AG10803 (cell line): ENCODE results near the gene CUL4A.

Source experiments
- DNase-seq: peaks from one replicate; pipeline ENCODE4 v3.0.0; 2010; ENCODE audit warnings: low read depth
- H3K4me3 ChIP-seq: 2 replicates; pipeline ENCODE4 v1.5.1; 2011; ENCODE audit warnings: mild to moderate bottlenecking, low read length, control low read depth
- TF ChIP-seq, protein P1 (sequence below): conservative IDR thresholded peaks from 2 replicates; pipeline ENCODE4 v1.5.1; 2011; ENCODE audit warnings: mild to moderate bottlenecking, low read length, control low read depth, inconsistent platforms

The CUL4A gene

DNA sequence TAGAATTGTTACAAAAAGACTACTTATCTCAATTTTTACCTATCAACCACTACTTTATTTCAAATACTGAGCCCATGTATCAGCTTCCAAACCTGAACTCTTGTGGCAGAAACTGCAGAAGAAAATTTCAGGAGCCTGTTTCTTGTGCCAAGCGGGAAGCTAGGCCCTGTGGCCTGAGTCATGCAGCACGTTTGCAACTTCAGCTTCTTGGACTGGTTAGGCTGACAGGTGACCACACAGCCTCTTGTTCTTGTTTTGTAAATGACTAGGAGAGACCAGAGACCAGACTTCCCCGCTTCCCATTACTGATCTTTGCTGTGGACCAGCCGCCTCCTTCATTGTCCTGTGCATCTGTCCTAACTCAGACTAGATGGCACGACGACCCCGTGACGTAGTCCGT lies 84.3 kb downstream of the CUL4A start:
- TF ChIP-seq, protein P1, sequence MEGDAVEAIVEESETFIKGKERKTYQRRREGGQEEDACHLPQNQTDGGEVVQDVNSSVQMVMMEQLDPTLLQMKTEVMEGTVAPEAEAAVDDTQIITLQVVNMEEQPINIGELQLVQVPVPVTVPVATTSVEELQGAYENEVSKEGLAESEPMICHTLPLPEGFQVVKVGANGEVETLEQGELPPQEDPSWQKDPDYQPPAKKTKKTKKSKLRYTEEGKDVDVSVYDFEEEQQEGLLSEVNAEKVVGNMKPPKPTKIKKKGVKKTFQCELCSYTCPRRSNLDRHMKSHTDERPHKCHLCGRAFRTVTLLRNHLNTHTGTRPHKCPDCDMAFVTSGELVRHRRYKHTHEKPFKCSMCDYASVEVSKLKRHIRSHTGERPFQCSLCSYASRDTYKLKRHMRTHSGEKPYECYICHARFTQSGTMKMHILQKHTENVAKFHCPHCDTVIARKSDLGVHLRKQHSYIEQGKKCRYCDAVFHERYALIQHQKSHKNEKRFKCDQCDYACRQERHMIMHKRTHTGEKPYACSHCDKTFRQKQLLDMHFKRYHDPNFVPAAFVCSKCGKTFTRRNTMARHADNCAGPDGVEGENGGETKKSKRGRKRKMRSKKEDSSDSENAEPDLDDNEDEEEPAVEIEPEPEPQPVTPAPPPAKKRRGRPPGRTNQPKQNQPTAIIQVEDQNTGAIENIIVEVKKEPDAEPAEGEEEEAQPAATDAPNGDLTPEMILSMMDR: no peak

DNA sequence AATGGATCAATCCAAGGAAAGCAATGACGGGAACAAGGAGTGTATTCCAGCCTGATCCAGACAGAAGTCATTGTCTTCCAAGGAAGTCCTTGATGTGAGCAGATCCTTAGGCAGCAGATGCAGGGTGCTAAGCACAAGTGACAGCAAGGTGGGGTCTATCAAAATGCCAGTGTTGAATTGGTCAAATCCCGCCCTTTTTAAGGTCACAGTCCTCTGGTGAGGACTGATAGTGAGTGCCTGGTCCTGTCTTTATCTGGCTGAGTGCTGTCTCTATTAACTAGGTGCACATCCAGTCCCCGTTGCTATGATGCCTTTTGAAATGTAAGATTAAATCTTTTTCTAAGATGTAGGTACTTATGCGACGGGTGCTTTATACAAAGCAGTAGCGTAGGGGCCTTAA lies 86.4 kb downstream of the CUL4A start:
- TF ChIP-seq, protein P1: no peak

More for the DNA sequence above, 84.3 kb downstream of the CUL4A start:
- H3K4me3 ChIP-seq: no peak overlapping the region
- DNase-seq: no peak

DNA sequence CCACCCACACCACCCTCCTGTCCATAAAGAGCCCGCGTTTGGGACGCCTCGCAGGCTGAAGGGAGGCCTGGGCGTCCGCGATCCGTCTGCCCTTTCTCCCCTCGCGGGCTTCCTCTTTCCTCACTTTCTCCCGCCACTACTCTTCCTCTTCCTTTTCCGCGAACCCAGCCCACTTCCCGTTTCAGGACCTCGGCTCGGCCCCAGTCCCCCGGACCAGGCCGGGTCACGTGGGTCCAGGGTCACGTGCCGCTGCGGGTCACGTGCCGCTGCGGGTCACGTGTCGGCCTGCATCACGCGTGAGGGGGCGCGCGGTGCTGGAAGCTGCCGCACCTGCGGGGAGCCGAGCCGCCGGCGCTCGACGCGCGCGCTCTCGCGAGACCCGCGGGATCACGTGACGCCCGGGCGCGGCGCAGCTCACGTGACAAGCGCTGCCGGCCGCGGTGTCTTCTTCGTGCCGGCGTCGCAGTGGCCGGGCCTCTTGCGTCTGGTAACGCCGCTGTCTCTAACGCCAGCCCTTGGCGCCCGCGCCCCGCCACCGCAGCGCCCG lies 87.5 kb downstream of the CUL4A start, which contains the start of gene LAMP1:
Gene LAMP1 (plus strand): TSS at position 417 of the 547 bp plus-strand sequence. CDS start 196 bp downstream, outside the sequence.
- H3K4me3 ChIP-seq: peak within 1 kb of the TSS; percentile 92
- TF ChIP-seq, protein P1: no peak
- peak; percentile 99 for DNase-seq

More for the DNA sequence above, 86.4 kb downstream of the CUL4A start:
- DNase-seq: no peak
- H3K4me3 ChIP-seq: no peak overlapping the region

DNA sequence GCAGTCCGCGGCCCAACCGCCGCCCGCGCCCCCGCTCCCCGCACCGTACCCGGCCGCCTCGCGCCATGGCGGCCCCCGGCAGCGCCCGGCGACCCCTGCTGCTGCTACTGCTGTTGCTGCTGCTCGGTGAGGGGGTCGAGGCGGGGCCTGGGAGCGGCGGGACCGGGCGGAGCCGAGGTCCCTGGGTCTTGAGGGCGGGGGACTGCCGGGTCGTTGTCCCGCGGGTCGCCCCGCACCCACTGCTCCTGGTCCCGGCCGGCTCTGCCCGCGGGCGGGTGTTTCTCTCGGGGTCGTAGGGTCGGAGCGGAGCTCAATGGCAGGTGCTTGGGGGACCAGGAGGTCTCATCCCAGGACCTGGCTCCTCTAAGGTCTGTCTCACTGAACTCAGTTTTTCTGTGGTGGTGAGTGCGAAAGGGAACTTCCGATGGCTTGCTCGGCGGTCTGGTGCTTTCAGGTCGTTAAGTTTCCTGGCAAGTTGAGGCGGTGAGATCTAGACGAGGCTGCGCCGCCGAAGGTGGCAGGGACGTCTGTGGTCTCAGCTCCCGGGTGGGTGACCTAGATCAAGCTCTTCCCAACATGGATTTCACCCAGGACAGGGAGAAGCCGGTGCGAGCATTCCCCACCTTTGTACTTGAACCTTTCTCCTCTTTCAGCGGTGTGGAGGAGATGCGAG lies 88.1 kb downstream of the CUL4A start:
- peak; percentile 14 for DNase-seq
- peak overlapping the region; percentile 92 for H3K4me3 ChIP-seq
- TF ChIP-seq, protein P1: no peak

DNA sequence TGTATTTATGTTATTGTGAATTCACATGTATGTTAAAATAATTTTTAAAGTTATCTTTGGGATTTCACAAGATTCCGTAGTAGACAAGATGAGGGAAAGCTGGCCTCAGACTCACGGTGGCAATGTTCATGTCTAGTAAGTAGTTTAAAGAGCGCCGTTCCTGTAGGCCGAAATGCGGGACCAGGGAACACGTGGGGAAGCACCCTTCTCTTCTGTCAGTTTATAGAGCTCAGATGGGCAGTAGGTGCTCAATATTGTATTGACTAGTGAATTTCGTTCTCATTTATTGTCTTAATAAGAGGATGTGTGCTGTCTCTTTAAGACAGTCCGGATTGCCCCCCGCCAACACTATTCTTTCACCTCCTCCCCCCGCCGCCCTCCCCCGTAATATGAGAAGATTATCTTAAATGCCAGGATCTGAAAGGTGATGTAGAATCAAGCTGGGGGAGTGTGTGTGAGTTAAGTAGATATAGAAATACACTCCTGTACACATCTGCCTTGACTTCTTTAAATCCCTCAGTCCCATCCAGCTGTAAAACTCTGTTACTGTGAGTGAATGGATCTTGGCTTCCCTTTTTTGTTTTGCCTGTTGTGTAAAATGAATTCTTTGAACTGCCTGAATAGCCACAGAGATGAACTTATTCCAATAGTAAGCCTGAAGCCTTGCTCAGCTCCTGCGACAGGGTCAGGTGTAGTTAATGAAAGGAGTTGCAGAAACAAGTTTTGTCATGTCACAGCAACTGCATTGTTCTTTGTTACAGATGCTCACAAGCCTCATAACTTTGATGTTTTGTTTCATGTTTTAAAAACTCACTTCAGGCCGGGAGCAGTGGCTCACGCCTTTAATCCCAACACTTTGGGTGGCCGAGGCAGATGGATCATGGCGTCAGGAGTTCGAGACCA lies 88.9 kb downstream of the CUL4A start:
- peak overlapping the region; percentile 92 for H3K4me3 ChIP-seq
- DNase-seq: no peak
- TF ChIP-seq, protein P1: no peak

DNA sequence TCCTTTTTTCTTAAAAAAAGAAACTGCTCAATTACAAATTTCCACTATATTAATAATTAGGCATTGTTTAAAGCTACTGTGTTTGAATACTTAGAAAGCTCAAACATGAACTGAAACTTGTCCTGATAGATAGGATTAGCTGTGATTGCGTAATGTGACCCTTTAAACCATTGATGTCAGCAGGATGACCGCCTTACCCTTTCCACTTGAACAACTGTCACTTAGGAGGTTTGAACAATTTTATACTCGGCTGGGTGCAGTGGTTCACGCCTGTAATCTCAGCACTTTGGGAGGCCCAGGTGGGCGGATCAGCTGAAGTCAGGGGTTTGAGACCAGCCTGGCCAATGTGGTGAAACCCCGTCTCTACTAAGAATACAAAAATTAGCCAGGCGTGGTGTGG lies 90.5 kb downstream of the CUL4A start:
- DNase-seq: no peak
- TF ChIP-seq, protein P1: no peak
- no peak overlapping the region for H3K4me3 ChIP-seq
